GM18870 (cell line): ENCODE measurements around the gene CNTN4.
"Not testable (repeated sequence)": the region's sequence is repeated elsewhere in the genome, so short reads cannot be mapped to it uniquely, and the experiment has no call there.

Experiments
- ATAC-seq: cut with Tn5 transposase; IDR thresholded peaks from one replicate; pipeline ENCODE4 v1.9.1; 2021; ENCODE audit warnings: moderate library complexity; ENCODE audit not compliant: unreplicated experiment

CNTN4 gene

GRCh38 chr3:2098398-2099027, at the start of gene CNTN4:
TSS of gene CNTN4 (plus strand) at chr3:2098866.
- no peak for ATAC-seq

DNA sequence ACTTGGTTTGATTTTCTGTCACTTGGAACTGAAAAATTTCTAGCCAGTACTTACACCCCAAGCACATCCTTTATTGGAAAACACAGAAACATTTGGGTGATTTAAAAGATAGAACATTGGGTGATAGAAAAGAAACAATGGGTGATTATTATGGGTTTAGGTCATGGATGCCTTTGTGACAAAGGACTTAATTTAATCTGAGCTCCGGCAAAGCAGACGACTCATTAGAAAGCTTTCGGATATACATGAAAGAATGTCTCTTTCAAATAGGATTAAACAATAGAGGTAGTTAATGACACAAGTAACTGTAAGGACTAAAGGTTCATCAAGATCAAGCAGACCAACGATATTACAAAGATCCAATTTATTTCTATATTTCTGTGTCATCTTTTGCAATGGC, 37.3 kb upstream of the CNTN4 start:
- no peak for ATAC-seq

GRCh38 chr3:2071531-2071930, 27.1 kb upstream of the CNTN4 start:
- no peak for ATAC-seq

- ATAC-seq = no peak
Observed at GRCh38 chr3:2078821-2079220, 19.8 kb upstream of the CNTN4 start.

- no peak for ATAC-seq
Observed at GRCh38 chr3:2082871-2083480, 15.7 kb upstream of the CNTN4 start.

DNA sequence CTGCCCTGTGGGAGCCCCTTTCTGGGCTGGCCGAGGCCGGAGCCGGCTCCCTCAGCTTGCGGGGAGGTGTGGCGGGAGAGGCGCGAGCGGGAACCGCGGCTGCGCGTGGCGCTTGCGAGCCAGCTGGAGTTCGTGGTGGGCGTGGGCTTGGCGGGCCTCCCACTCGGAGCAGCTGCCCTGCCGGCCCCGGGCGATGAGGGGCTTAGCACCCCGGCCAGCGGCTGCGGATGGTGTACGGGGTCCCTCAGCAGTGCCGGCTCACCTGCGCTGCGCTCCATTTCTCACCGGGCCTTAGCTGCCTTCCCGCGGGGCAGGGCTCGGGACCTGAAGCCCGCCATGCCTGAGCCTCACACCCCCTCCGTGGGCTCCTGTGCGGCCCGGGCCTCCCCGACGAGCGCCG, 15.1 kb upstream of the CNTN4 start:
- not testable (repeated sequence) for ATAC-seq

DNA sequence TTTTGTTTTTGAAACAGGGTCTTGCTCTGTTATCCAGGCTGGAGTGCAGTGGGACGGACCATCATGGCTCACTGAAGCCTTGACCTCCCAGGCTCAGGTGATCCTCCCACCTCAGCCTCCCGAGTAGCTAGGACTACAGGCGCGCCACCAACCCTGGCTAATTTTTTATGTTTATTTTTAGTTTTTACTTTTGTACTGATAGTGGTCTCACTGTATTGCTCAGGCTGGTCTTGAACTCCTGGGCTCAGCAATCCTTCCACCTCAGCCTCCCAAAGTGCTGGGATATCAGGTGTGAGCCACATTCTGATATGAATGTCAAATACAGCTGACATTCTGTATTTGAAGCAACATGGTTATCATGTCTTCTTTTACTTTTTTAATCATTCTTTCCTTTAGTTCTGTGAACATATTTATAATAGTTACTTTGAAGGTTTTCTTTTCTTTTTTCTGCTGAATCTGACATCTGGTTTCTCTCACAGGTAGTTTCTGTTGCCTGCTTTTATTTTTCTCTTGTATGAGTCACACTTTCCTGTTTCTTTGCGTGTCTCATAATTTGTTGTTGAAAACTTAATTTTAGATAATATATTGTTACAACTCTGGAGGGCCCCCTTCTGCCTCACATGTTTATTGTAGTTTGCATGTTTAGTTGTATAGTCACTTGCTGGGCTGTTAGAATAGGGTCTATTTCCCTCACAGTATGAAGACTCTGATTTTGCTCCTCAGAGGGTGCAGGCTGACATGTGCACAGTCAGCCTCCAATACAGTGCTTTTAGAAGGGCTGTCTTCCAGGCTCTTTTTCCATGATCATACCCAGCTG, 8.4 kb upstream of the CNTN4 start:
- ATAC-seq = no peak

- ATAC-seq = no peak
Observed at GRCh38 chr3:2092758-2093157, 5.9 kb upstream of the CNTN4 start.

- no peak for ATAC-seq
Observed at GRCh38 chr3:2094941-2095340, 3.7 kb upstream of the CNTN4 start.

DNA sequence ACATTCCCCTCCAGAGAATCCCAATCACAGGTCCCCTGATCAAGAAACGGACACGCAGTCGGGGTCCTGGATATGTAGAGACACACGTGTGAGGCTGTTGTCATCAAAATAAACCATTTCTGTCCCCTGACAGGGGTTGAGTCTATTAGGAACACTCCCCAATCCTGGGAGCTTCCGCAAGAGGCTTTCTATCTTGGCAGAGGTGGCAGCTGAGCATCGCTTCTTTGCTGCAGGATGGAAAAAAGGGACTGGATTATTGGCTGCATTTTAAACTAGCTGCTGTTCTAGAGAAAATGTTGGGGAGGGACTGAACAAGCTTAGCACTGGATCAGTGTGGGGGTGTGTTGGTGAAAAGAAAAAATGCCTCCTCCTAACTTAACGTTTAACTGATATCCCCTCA, 2.5 kb upstream of the CNTN4 start:
- ATAC-seq = no peak

DNA sequence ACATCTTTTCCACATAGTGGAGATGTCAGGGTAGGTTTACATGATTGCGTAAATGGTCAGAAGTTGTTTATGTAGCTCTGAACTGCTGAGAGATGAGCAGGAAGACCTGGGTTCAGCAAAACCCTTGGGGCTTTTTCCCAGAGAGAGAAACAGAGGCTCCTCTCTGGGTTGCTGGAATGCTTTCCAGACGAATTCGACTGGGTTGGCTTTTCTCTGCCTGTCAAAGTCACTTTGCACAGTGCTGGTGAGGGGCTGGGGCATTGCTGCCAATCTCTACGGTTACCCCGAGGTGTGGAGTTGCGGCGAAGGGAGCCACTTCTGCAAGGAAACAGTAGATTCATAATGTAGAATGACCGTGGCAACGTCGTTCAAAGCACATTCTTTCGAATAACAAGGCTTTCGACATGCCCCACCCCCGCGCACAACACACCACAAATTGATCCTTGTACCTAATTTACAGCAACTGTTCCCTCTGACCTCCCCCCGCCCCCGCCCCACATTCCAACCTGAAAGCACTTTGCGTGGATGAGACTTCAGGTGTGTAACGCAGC, 950 bp upstream of the CNTN4 start:
- ATAC-seq = no peak

- no peak for ATAC-seq
Observed at GRCh38 chr3:2099028-2099671, 484 bp downstream of the CNTN4 start.

GRCh38 chr3:2099779-2100191, 1.1 kb downstream of the CNTN4 start:
- no peak for ATAC-seq

GRCh38 chr3:2106438-2106837, 7.8 kb downstream of the CNTN4 start:
- no peak for ATAC-seq

GRCh38 chr3:2110597-2111117, 12.0 kb downstream of the CNTN4 start:
- ATAC-seq = no peak

GRCh38 chr3:2114617-2115275, 16.1 kb downstream of the CNTN4 start:
- ATAC-seq = no peak

GRCh38 chr3:2130726-2131125, 32.1 kb downstream of the CNTN4 start:
- no peak for ATAC-seq

GRCh38 chr3:2133146-2133545, 34.5 kb downstream of the CNTN4 start:
- no peak for ATAC-seq

- ATAC-seq = no peak
Observed at GRCh38 chr3:2137651-2138050, 39.0 kb downstream of the CNTN4 start.

GRCh38 chr3:2141482-2141881, 42.8 kb downstream of the CNTN4 start:
- ATAC-seq = no peak
